ENCODE data around the gene ANKRD40CL. TPM values are rescaled to one million over a fixed set of nuclear protein-coding genes. Genes with fewer than 3 reads are reported as not detected.

Gene ANKRD40CL
- total RNA-seq, 3 donors from 2014 or later = 32.2 to 96.7 (median 57.6) TPM

- ATAC-seq (no peak), DNase-seq (no peak)
- H3K4me1 ChIP-seq (ENCODE audit: low read depth) = no peaks in the 10 kb centered on the region
- H3K4me3 ChIP-seq = no peak overlapping the region
- intact Hi-C loops (cut with DNase I, micrococcal nuclease) = no loop called here
- no peak for TF ChIP-seq CTCF (IDR thresholded peaks at IDR 0.05)
- no peaks in the 10 kb centered on the region for H3K36me3 ChIP-seq (ENCODE audit: low read depth)
- H3K9me3 ChIP-seq = no peaks in the 10 kb centered on the region
Observed at GRCh38 chr17:50803676-50804075, 36.4 kb upstream of the ANKRD40CL start.

DNA sequence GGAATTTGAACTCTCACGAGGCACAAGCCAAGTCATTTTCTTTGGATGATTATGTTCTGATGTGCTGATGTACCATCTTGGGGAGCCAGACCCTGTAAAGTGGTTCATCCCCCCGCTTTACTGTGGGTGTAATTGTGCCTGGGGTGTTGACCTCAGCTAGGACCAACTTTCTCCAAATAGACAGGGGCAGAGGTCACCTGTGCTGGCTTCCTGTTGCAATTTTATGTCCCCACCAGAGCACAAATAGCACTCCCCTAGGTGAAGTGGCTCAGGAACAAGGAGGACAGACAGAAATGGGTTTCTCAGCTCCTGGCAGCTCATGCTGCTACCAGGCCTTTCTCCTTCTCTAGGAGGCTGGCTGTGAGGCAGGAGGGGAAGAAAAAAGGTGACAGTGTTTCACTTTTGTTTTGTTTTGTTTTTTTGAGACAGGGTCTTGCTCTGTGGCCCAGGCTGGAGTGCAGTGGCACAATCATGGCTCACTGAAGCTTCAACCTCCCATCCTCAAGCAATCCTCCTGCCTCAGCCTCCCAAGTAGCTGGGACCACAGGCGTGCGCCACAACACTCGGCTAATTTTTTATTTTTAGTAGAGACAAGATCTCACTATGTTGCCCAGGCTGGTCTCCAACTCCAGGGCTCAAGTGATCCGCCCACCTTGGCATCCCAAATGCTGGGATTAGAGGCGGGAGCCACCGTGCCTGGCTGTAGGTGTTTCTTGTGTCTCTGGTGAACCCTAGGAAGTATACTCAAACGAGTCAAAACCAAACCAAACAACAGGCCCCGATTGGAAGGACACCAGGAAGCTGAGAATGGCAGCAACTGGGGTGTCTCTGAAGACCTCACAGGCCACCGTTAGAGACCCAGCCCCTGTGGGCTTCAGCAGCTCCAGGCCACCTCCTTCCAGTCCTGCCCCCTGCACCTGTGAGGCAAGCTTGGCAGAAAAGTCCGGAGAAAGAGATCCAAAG lies 35.6 kb upstream of the ANKRD40CL start:
- ATAC-seq (no peak), DNase-seq (no peak)
- intact Hi-C loops (cut with DNase I, micrococcal nuclease) = no loop called here
- H3K9me3 ChIP-seq = no peaks in the 10 kb centered on the region
- no peak for TF ChIP-seq CTCF (IDR thresholded peaks at IDR 0.05)
- no peak overlapping the region for H3K4me3 ChIP-seq
- no peaks in the 10 kb centered on the region for H3K36me3 ChIP-seq (ENCODE audit: low read depth)
- H3K4me1 ChIP-seq (ENCODE audit: low read depth) = no peaks in the 10 kb centered on the region

GRCh38 chr17:50800196-50800700 lies 32.9 kb upstream of the ANKRD40CL start:
- no peaks in the 10 kb centered on the region for H3K9me3 ChIP-seq
- no peak for TF ChIP-seq CTCF (IDR thresholded peaks at IDR 0.05)
- H3K36me3 ChIP-seq (ENCODE audit: low read depth) = no peaks in the 10 kb centered on the region
- ATAC-seq (no peak), DNase-seq (no peak)
- intact Hi-C loops (cut with DNase I, micrococcal nuclease) = no loop called here
- H3K4me3 ChIP-seq = no peak overlapping the region
- no peaks in the 10 kb centered on the region for H3K4me1 ChIP-seq (ENCODE audit: low read depth)

- Histone ChIP-seq H3K4me1 (ENCODE audit: low read depth) (no peaks in the 10 kb centered on the region), H3K9me3 (no peaks in the 10 kb centered on the region), H3K36me3 (ENCODE audit: low read depth) (no peaks in the 10 kb centered on the region), H3K4me3 (no peak overlapping the region)
- DNase-seq (no peak), ATAC-seq (no peak)
- intact Hi-C loops (cut with DNase I, micrococcal nuclease) = no loop called here
- TF ChIP-seq CTCF (IDR thresholded peaks at IDR 0.05) = no peak
Observed at GRCh38 chr17:50799582-50799981, 32.3 kb upstream of the ANKRD40CL start.

GRCh38 chr17:50798424-50799288 lies 31.3 kb upstream of the ANKRD40CL start:
- Histone ChIP-seq H3K4me3 (no peak overlapping the region), H3K36me3 (ENCODE audit: low read depth) (no peaks in the 10 kb centered on the region), H3K9me3 (no peaks in the 10 kb centered on the region), H3K4me1 (ENCODE audit: low read depth) (no peaks in the 10 kb centered on the region)
- TF ChIP-seq CTCF (IDR thresholded peaks at IDR 0.05) = no peak
- DNase-seq = no peak
- intact Hi-C loops (cut with DNase I, micrococcal nuclease) = no loop called here
- peak; percentile 11 for ATAC-seq
